Left forelimb (tissue), 1 donor: Measurements from ENCODE around the gene NDST3.

Experiments used
- DNase-seq: peaks from one replicate; pipeline ENCODE4 v3.0.0-alpha.2; 2018; ENCODE audit warnings: low spot score

The NDST3 gene

GRCh38 chr4:118081434-118081833 is 47.1 kb downstream of the NDST3 start:
- DNase-seq: no peak

GRCh38 chr4:118082182-118082581 is 47.9 kb downstream of the NDST3 start:
- DNase-seq: no peak

- DNase-seq: no peak
Observed at GRCh38 chr4:118085700-118086099, 51.4 kb downstream of the NDST3 start.

- DNase-seq: no peak
Observed at GRCh38 chr4:118086344-118086743, 52.1 kb downstream of the NDST3 start.

GRCh38 chr4:118087366-118087765 is 53.1 kb downstream of the NDST3 start:
- no peak for DNase-seq

- no peak for DNase-seq
Observed at GRCh38 chr4:118099106-118099505, 64.8 kb downstream of the NDST3 start.

GRCh38 chr4:118102195-118102594 is 67.9 kb downstream of the NDST3 start:
- DNase-seq: no peak

- no peak for DNase-seq
Observed at GRCh38 chr4:118112117-118113046, 78.1 kb downstream of the NDST3 start.

- no peak for DNase-seq
Observed at GRCh38 chr4:118113220-118113619, 78.9 kb downstream of the NDST3 start.

GRCh38 chr4:118114720-118115119 is 80.4 kb downstream of the NDST3 start:
- DNase-seq: no peak

- no peak for DNase-seq
Observed at GRCh38 chr4:118120120-118120760, 86.0 kb downstream of the NDST3 start.

- DNase-seq: no peak
Observed at GRCh38 chr4:118124997-118125396, 90.7 kb downstream of the NDST3 start.

GRCh38 chr4:118139241-118139640 is 105.0 kb downstream of the NDST3 start:
- DNase-seq: no peak

GRCh38 chr4:118141240-118141639 is 107.0 kb downstream of the NDST3 start:
- DNase-seq: no peak

GRCh38 chr4:118154649-118155048 is 120.4 kb downstream of the NDST3 start:
- no peak for DNase-seq

GRCh38 chr4:118155516-118155915 is 121.2 kb downstream of the NDST3 start:
- no peak for DNase-seq

- DNase-seq: no peak
Observed at GRCh38 chr4:118158763-118159375, 124.6 kb downstream of the NDST3 start.

- DNase-seq: no peak
Observed at GRCh38 chr4:118167306-118167705, 133.0 kb downstream of the NDST3 start.

GRCh38 chr4:118171381-118171780 is 137.1 kb downstream of the NDST3 start:
- DNase-seq: no peak

GRCh38 chr4:118173126-118173525 is 138.8 kb downstream of the NDST3 start:
- DNase-seq: no peak

- no peak for DNase-seq
Observed at GRCh38 chr4:118173956-118174725, 139.9 kb downstream of the NDST3 start.

- no peak for DNase-seq
Observed at GRCh38 chr4:118175506-118175905, 141.2 kb downstream of the NDST3 start.
